ENCODE measurements around the gene OSMR. TPM values are rescaled to one million over a fixed set of nuclear protein-coding genes. Genes with fewer than 3 reads are reported as not detected.

The OSMR gene
- total and polyA plus RNA-seq, 9 of the 15 experiments (the other 6 are each of a cell fraction or from before 2014, with no cell fraction given) = 0.18 to 1.7 (median 0.94) TPM

GRCh38 chr5:38931731-38932130 is 85.9 kb downstream of the OSMR start:
- Histone ChIP-seq H4K20me1 (replicated peaks; ENCODE audit: control insufficient read depth, insufficient read depth, low read length) (no peaks in the 10 kb centered on the region), H3K27ac (ENCODE audit: extremely low read depth, low read depth, low read length) (no peak overlapping the region), H3K36me3 (ENCODE audit: control insufficient read depth, insufficient read depth, low read length) (no peaks in the 10 kb centered on the region), H3K79me2 (ENCODE audit: control insufficient read depth, insufficient read depth, low read length) (no peaks in the 10 kb centered on the region), H3K27me3 (ENCODE audit: control insufficient read depth in 2 of 2, insufficient read depth in 2 of 2, low read length in 2 of 2) (0 out of 5 replicates have a peak, but pooled peaks cover 0 to 4% of the 10 kb centered on the region in 2 experiments), H3K9me3 (replicated peaks; ENCODE audit: control insufficient read depth, insufficient read depth, low read depth, low read length) (no peaks in the 10 kb centered on the region), H3K4me1 (replicated peaks in 1 of 2; ENCODE audit: control insufficient read depth in 2 of 2, insufficient read depth in 2 of 2, low read length in 2 of 2) (peaks cover 0 to 8% of the 10 kb centered on the region in 2 experiments; a peak in 2 of 5 replicates), H3K9me1 (ENCODE audit: control insufficient read depth, insufficient read depth, low read length) (no peaks in the 10 kb centered on the region), H2AFZ (ENCODE audit: low read depth, low read length) (no peak overlapping the region), H3K4me3 (no peak overlapping the region), H3K9ac (ENCODE audit: insufficient read depth in 1 of 2, low read depth in 2 of 2, low read length in 2 of 2) (no peak overlapping the region), H3K4me2 (ENCODE audit: insufficient read depth, low read length) (no peak overlapping the region)
- in situ Hi-C loops (cut with MboI) (no loop called here), intact Hi-C loops (cut with micrococcal nuclease) (no loop called here)
- ATAC-seq (no peak), FAIRE-seq (no peak), DNase-seq (ENCODE audit: extremely low read depth in 1 of 4, low spot score in 3 of 4) (no peak)
- POLR2A ChIA-PET = no interaction called here
- no peak for TF ChIP-seq NFIC (IDR thresholded peaks at IDR 0.05)
- TF ChIP-seq CREB3 (tag; conservative IDR thresholded peaks at IDR 0.05; ENCODE audit: low read depth) = no peak
- no peak for TF ChIP-seq ETS2 (tag; IDR thresholded peaks at IDR 0.05; ENCODE audit: borderline replicate concordance, poor library complexity, severe bottlenecking)
- TF ChIP-seq NFATC3 (IDR thresholded peaks at IDR 0.05) = no peak
- no peak for TF ChIP-seq FOXK2 (conservative IDR thresholded peaks at IDR 0.05 in 1 of 2, IDR thresholded peaks at IDR 0.05 in 1 of 2; ENCODE audit: low read depth in 2 of 2)
- WGBS (ENCODE audit: insufficient coverage, low coverage, missing lambda C conversion rate) = 25% methylated on average over 4 of the region's 4 CpGs
- CTCF ChIA-PET (ENCODE audit: low intra/inter-chr PET ratio) = no interaction called here
- no TSS peak for BruUV-seq (replicated peaks)
